Mucosa of stomach (tissue), 1 donor: ENCODE data around the gene AHSG.
"Not testable (repeated sequence)": the region's sequence is repeated elsewhere in the genome, so short reads cannot be mapped to it uniquely, and the experiment has no call there.

ENCODE experiments used
- H3K27me3 ChIP-seq: one replicate; pipeline ENCODE4 v1.7.0; 2013; ENCODE audit warnings: mild to moderate bottlenecking, low read length; ENCODE audit not compliant: control insufficient read depth, insufficient read depth
- H3K36me3 ChIP-seq: one replicate; pipeline ENCODE4 v1.7.0; 2013; ENCODE audit warnings: low read length; ENCODE audit not compliant: control insufficient read depth, insufficient read depth
- H3K4me1 ChIP-seq: one replicate; pipeline ENCODE4 v1.7.0; 2013; ENCODE audit warnings: mild to moderate bottlenecking, low read length; ENCODE audit not compliant: control insufficient read depth, insufficient read depth
- H3K4me3 ChIP-seq: one replicate; pipeline ENCODE4 v1.7.0; 2013; ENCODE audit warnings: low read length
- H3K9ac ChIP-seq: one replicate; pipeline ENCODE4 v1.7.0; 2013; ENCODE audit warnings: mild to moderate bottlenecking, low read length, moderate library complexity
- H3K9me3 ChIP-seq: one replicate; pipeline ENCODE4 v1.7.0; 2013; ENCODE audit warnings: mild to moderate bottlenecking, low read length, moderate library complexity; ENCODE audit not compliant: control insufficient read depth
- donor health status: Pancreatic carcinoma.

AHSG gene, protein sequence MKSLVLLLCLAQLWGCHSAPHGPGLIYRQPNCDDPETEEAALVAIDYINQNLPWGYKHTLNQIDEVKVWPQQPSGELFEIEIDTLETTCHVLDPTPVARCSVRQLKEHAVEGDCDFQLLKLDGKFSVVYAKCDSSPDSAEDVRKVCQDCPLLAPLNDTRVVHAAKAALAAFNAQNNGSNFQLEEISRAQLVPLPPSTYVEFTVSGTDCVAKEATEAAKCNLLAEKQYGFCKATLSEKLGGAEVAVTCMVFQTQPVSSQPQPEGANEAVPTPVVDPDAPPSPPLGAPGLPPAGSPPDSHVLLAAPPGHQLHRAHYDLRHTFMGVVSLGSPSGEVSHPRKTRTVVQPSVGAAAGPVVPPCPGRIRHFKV

DNA sequence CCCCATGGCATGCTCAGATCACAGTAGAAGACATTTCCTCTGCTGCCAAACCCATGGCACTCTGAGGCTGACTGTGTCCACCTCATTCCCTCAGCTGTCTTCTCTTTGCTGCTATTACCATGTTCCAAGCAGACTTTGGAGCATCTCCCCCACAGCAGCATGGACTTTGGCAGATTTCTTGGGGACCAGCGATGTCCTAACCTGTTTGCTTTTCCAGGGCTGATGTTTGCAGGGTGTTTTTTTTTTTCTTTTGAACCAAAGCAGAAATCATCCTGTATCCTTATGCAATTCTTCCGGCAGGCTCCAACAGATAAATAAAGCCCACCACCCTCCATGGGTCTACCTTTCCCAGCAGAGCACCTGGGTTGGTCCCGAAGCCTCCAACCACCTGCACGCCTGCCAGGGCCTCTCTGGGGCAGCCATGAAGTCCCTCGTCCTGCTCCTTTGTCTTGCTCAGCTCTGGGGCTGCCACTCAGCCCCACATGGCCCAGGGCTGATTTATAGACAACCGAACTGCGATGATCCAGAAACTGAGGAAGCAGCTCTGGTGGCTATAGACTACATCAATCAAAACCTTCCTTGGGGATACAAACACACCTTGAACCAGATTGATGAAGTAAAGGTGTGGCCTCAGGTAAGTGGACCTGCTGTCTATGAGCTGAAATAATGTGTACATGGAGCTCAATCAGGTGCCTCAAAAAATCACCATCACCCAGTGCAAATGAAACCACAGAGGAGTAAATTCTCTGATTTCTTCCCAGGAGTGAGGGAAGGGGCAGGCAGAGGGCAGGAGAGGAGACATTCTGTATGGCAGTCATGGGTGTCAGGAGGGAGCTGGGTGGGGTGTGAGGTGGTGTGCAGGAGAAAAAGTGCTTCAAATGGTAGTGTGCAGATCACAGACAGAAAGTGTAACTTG lies at the start of gene AHSG:
TSS of gene AHSG (plus strand) at position 340 of the 916 bp plus-strand sequence. CDS start at position 422, 82 bp downstream.
- Histone ChIP-seq H3K36me3 (no peaks in the 10 kb centered on the region), H3K4me1 (peaks cover 10% of the 10 kb centered on the region), H3K4me3 (no peak within 1 kb of the TSS), H3K9ac (no peak within 1 kb of the TSS), H3K27me3 (peaks cover 22% of the 10 kb centered on the region), H3K9me3 (no peaks in the 10 kb centered on the region)

DNA sequence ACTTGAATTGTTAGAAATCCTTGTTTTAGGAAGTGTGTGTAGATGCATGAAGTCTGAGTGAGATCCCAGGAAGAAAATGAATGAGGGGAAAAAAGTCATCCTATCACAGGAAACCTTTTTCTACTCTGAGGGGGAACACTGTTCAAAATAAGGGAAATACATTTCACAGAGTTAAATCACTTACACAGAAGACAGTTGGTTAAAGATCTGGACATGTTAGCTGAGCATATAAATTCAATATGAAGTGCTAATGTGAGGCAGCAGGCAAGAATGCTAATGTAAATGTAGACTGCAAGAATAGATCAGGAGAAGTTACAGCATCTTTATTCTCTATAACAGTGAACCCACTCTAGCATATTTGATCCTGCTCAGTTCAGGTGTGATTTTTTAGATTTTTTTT lies 48.3 kb upstream of the AHSG start:
- no peak overlapping the region for H3K9ac ChIP-seq
- H3K4me1 ChIP-seq: peaks cover 14% of the 10 kb centered on the region
- H3K36me3 ChIP-seq: no peaks in the 10 kb centered on the region
- H3K4me3 ChIP-seq: no peak overlapping the region
- no peaks in the 10 kb centered on the region for H3K27me3 ChIP-seq
- no peaks in the 10 kb centered on the region for H3K9me3 ChIP-seq

DNA sequence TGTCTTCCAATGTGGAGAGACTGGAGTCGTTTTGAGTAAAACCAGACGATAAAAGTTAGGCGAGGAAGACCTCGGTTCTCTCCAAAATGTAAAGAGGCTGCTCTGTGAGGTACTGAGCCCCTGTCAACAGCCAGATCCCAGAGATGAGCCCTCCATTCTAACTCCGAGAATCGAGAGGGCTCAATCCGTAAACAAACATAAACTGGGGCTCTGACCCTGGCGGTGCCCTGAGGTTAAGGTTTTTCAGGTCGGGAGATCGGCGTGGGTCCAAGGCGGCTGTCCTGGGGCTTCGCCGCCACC lies 46.1 kb upstream of the AHSG start:
- Histone ChIP-seq H3K36me3 (no peaks in the 10 kb centered on the region), H3K27me3 (no peaks in the 10 kb centered on the region), H3K4me3 (peak overlapping the region; percentile 79), H3K9me3 (no peaks in the 10 kb centered on the region), H3K9ac (peak overlapping the region; percentile 96), H3K4me1 (peaks cover 13% of the 10 kb centered on the region)

DNA sequence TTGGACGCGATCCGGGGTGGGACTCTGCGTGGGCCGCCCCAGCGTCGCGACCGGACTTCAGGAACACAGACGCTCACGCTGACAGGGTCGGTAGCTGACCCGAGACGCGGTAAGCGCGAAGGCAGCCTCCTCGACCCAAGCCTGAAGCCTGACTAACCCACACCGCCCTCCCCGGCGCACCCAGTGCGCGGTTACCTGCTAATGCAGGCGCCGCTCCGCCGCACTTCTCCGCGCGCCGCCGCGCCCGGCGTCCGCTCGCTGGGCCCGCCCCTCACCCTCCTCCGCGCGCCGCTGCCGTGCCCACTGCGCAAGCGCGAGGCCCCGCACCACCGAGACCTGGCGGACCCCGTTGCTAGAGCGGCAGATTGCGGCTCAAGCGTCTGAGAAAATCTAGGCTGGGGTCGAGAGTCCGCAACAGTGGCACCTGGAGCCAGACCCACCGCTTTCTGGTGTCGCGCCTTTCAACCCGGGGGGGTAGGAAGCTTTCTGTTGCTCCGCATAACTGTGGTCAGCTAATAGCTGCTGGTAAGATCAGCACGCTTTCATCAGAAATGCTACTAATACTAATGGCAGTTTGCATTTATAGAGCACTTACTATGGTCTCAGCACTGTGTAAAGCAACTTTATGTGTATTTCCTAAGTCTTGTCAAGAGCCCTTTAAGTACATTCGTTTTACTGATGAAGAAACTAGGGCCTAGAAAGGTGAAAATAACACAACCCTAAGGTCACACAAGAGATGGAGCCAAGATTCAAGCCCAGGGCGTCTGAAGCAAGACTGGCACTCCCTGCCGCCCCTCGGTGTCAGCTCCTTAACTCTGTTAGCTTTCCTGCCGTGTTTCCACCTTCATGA lies 45.6 kb upstream of the AHSG start, which contains the start of gene TBCCD1:
TSS of gene TBCCD1 (minus strand) at position 268 of the 850 bp plus-strand sequence. CDS start 3,010 bp downstream, outside the sequence.
- peaks cover 13% of the 10 kb centered on the region for H3K4me1 ChIP-seq
- no peaks in the 10 kb centered on the region for H3K36me3 ChIP-seq
- no peaks in the 10 kb centered on the region for H3K27me3 ChIP-seq
- H3K4me3 ChIP-seq: peak within 1 kb of the TSS; percentile 84
- H3K9me3 ChIP-seq: no peaks in the 10 kb centered on the region
- H3K9ac ChIP-seq: peak within 1 kb of the TSS; percentile 96

DNA sequence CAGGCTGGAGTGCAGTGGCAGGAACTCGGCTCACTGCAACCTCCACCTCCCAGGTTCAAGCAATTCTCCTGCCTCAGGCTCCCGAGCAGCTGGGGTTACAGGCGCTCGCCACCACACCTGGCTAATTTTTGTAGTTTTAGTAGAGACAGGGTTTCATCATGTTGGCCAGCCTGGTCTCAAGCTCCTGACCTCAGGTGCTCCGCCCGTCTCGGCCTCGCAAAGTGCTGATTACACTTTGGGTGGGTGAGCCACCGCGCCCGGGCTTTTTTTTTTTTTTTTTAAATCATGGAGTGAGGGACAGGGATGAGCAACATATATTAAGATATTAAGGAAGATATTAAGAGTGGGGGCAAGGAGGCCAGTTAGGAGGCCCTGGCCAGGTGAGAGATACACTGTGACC lies 43.5 kb upstream of the AHSG start:
- H3K27me3 ChIP-seq, H3K4me3 ChIP-seq, H3K36me3 ChIP-seq, H3K9me3 ChIP-seq: not testable (repeated sequence)
- peaks cover 13% of the 10 kb centered on the region for H3K4me1 ChIP-seq
- peak overlapping the region; percentile 20 for H3K9ac ChIP-seq

DNA sequence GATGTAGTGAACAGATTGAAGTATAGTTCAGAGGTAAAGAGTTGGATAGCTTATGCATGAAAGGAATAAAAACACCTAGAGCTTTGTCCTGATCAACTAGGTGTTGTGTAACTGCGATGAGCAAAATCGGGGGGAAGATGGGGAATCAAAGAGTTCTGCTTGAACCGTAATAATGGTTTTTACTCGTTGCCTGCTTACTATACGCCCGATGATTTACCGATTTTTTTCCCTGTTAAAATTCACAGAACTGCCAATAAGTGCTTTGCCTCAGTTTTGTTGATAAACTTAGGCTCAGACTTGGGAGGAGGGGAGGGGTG lies 43.1 kb upstream of the AHSG start:
- Histone ChIP-seq H3K4me3 (peak overlapping the region; percentile 34), H3K36me3 (no peaks in the 10 kb centered on the region), H3K9ac (peak overlapping the region; percentile 20), H3K27me3 (no peaks in the 10 kb centered on the region), H3K4me1 (peaks cover 13% of the 10 kb centered on the region), H3K9me3 (no peaks in the 10 kb centered on the region)

DNA sequence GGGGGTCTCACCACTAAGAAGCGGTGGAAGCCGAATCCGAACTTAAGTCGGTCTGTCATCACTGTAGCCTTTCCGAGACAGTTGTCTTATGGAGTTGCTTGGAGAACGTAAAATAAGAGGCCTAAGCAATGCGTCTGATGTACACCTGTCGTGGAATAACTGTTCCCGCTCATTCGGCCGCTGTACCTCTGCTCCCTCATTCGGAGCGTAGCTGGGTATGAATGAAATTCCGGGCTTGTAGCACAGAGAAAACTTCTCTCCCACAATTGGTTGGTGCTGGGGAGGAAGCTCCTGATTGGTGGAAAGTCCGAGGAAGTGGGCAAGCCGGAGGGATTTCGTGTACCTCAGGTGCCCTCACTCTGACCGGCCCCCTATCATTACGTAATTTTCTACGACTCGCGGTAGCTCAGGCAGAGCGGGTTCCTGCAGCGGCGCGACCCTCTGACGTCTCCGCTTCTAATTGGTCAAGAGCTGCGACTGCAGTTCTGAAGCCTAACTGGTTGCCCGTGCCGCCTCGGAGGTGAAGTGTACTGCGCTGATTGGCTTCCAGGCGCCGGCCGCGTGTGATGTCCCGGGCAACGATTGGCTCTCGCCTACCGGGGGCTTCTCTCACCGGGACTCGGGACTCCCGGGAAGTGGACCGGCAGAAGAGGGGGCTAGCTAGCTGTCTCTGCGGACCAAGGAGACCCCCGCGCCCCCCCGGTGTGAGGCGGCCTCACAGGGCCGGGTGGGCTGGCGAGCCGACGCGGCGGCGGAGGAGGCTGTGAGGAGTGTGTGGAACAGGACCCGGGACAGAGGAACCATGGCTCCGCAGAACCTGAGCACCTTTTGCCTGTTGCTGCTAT lies 42.5 kb upstream of the AHSG start, which contains the start of gene DNAJB11:
TSS of gene DNAJB11 (plus strand) at position 625 of the 845 bp plus-strand sequence. CDS start at position 803, 178 bp downstream.
- no peaks in the 10 kb centered on the region for H3K36me3 ChIP-seq
- H3K27me3 ChIP-seq: no peaks in the 10 kb centered on the region
- H3K9me3 ChIP-seq: no peaks in the 10 kb centered on the region
- peak within 1 kb of the TSS; percentile 91 for H3K9ac ChIP-seq
- H3K4me3 ChIP-seq: peak within 1 kb of the TSS; percentile 91
- peaks cover 13% of the 10 kb centered on the region for H3K4me1 ChIP-seq

DNA sequence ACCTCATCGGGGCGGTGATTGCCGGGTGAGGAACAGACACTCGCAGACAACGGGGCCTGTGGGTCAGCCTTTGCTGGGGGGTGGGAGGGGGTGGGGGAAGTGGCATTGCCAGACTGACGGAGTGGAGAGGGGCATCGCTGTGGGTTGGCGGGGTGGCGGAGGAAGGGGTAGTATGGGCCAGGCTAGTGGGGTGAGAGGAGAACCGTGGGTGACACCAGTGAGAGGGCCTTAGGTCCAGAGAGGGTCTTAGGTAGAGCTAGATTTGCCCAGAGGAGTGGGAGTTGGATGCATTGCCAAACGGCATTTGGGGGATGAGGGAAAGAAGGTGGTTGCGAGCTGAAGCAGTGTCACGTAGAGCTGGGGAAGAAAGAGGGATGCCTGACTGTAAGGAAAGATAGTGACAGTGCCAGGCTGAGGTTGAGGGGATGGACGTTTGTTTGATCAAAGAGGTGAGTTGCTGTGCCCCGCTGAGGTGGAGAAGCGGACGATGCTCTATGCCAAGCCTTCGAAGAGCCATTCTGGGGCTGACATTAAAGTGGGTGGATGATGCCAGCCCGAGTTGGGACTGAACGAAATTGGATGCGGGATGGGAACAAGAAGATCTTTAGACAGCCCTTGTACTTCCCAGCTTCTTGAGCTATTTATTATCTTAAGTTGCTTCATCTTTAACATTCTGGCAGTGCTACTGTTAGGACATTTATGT lies 41.8 kb upstream of the AHSG start:
- H3K36me3 ChIP-seq: no peaks in the 10 kb centered on the region
- H3K9me3 ChIP-seq: no peaks in the 10 kb centered on the region
- peak overlapping the region; percentile 91 for H3K4me3 ChIP-seq
- H3K27me3 ChIP-seq: no peaks in the 10 kb centered on the region
- peak overlapping the region; percentile 91 for H3K9ac ChIP-seq
- peaks cover 13% of the 10 kb centered on the region for H3K4me1 ChIP-seq

DNA sequence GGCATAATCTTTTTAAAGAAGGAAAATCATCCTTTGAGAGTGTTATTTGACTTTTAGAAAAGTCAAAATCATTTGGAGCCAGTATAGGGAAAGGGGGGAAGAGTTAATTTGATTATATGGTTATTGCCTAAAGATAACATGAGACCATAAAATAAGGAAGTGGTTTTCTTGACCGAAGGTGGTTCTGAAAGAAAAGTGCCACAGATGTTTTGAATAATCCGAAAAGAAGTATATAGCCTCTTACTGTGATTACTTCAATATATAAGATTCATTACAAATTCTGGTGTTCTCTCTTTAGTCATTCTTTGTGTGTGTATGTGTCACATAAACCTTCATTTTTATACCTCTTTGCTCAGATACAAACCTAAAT lies 41.2 kb upstream of the AHSG start:
- H3K4me3 ChIP-seq: peak overlapping the region; percentile 91
- peaks cover 13% of the 10 kb centered on the region for H3K4me1 ChIP-seq
- no peaks in the 10 kb centered on the region for H3K9me3 ChIP-seq
- no peaks in the 10 kb centered on the region for H3K36me3 ChIP-seq
- no peaks in the 10 kb centered on the region for H3K27me3 ChIP-seq
- peak overlapping the region; percentile 91 for H3K9ac ChIP-seq

DNA sequence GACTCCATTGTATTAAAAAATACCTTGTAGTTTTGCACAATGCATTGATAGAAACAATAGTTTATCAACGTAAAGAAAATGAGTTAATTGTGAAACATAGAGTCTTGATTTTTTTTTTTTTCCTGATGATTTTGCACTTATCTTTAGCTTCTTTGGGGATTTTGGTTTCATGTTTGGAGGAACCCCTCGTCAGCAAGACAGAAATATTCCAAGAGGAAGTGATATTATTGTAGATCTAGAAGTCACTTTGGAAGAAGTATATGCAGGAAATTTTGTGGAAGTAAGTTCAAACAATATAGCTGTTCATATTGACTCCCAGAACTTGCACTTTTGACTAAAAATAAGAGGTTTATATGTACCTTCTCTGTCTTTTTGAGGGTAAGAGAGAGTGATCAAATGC lies 35.3 kb upstream of the AHSG start:
- Histone ChIP-seq H3K9me3 (no peaks in the 10 kb centered on the region), H3K4me1 (no peaks in the 10 kb centered on the region), H3K9ac (no peak overlapping the region), H3K4me3 (no peak overlapping the region), H3K27me3 (no peaks in the 10 kb centered on the region), H3K36me3 (peaks cover 6% of the 10 kb centered on the region)

DNA sequence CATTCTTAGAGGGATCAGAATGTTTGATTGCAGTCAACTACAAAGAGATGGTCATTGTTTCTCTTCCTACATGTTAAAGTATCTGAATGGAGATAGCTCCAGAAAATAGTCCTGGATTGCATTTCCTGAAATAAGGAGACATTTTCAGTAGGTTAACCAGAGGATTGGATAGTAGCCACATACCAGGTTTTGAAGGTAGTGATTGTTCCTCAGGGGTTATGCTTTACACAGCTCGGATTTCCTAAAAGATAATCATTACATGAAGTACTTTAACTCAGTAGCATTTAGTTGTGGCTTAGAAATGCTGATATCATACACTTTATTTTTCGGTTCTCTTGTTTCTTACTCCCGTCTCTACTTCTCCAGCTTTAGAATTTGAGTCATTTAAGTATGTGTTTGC lies 32.1 kb upstream of the AHSG start:
- Histone ChIP-seq H3K27me3 (no peaks in the 10 kb centered on the region), H3K9me3 (no peaks in the 10 kb centered on the region), H3K36me3 (peaks cover 11% of the 10 kb centered on the region), H3K4me3 (no peak overlapping the region), H3K4me1 (no peaks in the 10 kb centered on the region), H3K9ac (no peak overlapping the region)
